Heart left ventricle (tissue), 13 donors: Measurements from ENCODE around the gene TVP23C.

Experiments
- POLR2A ChIP-seq, 2 donors: fragments of 450-650 bp; IDR thresholded peaks; one replicate each; pipeline ENCODE4 v1.6.1; 2017; ENCODE audit warnings: antibody characterized with exemption in 2 of 2, mild to moderate bottlenecking in 2 of 2, moderate library complexity in 2 of 2
- TF ChIP-seq, protein P1 (sequence below), 12 donors: fragments of 200-600 bp; sonication (generic) in 4 of 12; IDR thresholded peaks; one replicate each; pipeline versions ENCODE4 v1.5.0 to v1.8.0; 2018 to 2022; ENCODE audit warnings: antibody characterized with exemption in 12 of 12, mild to moderate bottlenecking in 5 of 12
- donor health status: ischemic (EF 13 %, LVEDD 7.1; RV severe dilation, severe dysfunction).
- donor health status: DM: no; HTN: yes; CAD: no.
- donor health status: DM: no; HTN: no; CAD: no.
- donor health status: ischemic (EF 25% LVEDD 6.9; RV normal size, moderate dysfunction).
- donor health status: ischemic (EF 25% LVEDD 5.7; RV mildly dilated, moderate dysfunction).
- donor health status: ischemic (EF 35%, LVEDD 5.7; RV mildly dilated, moderate dysfunction).
- donor health status: nonischemic (EF 11% LVEDD 7.7; RV severe dilation, severe dysfunction).
- donor health status: DM: yes; HTN: yes; CAD: no.
- donor health status: PGD.
- donor health status: ischemic (EF 29% LVEDD 5.4; RV normal size, mild dysfunction).
- donor health status: nonischemic (EF 23%, LVEDD 6.1; RV moderate dilation, normal function).

DNA sequence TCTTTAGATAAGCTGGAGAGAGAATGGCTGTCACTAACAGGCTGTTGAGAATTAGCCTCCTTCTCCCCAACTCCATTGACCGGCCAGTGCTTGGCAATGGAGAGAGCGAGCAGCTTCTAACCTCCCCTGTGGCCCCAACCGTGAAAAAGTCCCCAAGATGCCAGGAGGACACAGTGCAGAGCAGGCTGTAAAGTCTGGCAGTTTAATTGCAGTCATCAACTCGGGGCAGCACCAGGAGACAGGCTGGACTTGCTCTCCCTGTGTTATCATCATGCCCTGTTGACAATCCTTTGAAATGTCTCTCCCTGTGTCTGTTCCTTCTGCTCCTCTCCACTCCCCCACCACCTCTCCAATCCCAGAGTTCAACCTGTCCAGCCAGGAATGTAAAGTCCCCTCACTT, 95.2 kb downstream of the TVP23C start:
- TF ChIP-seq, protein P1, sequence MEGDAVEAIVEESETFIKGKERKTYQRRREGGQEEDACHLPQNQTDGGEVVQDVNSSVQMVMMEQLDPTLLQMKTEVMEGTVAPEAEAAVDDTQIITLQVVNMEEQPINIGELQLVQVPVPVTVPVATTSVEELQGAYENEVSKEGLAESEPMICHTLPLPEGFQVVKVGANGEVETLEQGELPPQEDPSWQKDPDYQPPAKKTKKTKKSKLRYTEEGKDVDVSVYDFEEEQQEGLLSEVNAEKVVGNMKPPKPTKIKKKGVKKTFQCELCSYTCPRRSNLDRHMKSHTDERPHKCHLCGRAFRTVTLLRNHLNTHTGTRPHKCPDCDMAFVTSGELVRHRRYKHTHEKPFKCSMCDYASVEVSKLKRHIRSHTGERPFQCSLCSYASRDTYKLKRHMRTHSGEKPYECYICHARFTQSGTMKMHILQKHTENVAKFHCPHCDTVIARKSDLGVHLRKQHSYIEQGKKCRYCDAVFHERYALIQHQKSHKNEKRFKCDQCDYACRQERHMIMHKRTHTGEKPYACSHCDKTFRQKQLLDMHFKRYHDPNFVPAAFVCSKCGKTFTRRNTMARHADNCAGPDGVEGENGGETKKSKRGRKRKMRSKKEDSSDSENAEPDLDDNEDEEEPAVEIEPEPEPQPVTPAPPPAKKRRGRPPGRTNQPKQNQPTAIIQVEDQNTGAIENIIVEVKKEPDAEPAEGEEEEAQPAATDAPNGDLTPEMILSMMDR (IDR thresholded peaks at IDR 0.05), result no peak
- no peak for TF ChIP-seq POLR2A (IDR thresholded peaks at IDR 0.05)
